ENCODE measurements around the gene KATNIP. TPM values are rescaled to one million over a fixed set of nuclear protein-coding genes. Genes with fewer than 3 reads are reported as not detected.

KATNIP gene
- 28.1 and 31.4 TPM in 2 replicates for total RNA-seq

DNA sequence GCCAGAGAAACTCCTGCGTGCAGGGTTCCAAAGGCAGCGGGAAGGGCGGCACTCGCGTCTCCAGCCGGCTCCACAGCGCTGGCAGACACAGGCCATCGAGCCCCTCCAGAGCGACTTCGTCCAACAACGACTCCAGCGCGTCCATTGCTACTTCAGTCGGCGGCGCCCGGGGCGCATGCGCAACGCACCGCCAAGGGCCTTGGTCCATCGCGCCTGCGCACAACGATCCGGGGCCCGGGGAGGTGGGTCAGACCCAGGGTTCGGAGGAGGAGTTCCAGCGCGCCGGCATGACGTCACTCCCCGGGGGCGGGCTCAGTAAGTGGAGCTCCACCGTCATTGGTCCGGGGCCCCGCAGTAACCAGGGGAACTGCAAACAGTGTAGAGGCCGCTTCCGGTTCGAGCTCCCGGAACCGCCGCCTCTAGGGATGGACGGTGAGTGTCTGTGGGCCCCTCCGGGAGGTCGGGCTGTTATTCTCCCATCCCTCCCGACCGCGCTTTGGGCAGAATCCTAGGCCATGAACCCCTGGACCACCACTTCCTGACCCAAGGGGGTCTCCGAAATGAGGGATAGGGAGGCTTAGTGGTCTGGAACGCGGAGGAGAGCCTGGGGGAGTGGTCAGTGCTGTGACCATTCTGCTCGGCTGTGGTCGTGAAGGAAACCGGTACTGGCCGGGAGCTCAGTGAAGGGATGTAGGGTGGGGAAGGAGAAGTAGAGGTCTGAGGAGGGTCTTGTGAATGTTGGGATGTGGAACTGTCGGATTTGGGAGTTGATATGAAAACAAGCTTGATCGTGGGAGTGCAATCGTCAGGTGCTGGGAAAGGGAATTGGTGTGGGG is at the start of gene KATNIP, which contains the start of gene GTF3C1:
TSS of gene KATNIP (plus strand) at position 399 of the 836 bp plus-strand sequence. CDS start at position 426, 27 bp downstream.
TSS of gene GTF3C1 (minus strand) at position 168 of the 836 bp plus-strand sequence. CDS start at position 145, 23 bp downstream.

Other genes starting within 250 kb of the KATNIP start
- gene IL4R, start 236.2 kb upstream of the KATNIP start, total RNA-seq, result 5.9 and 7.2 TPM in 2 replicates
- under 0.01 TPM in 1 of 2 replicates, not detected in the other for gene IL21R, start 148.0 kb upstream of the KATNIP start, total RNA-seq
- 60.1 and 64.0 TPM in 2 replicates for gene GTF3C1, start 231 bp upstream of the KATNIP start, total RNA-seq

All from placental epithelial cell (primary cell).